GM12872 (cell line): ENCODE data around the gene SCT.

Experiments
- CTCF ChIP-seq: IDR thresholded peaks from 3 replicates; pipeline ENCODE4 v1.5.1; 2011; ENCODE audit warnings: low read depth, mild to moderate bottlenecking, low read length, moderate library complexity; ENCODE audit not compliant: insufficient read depth

The SCT gene

DNA sequence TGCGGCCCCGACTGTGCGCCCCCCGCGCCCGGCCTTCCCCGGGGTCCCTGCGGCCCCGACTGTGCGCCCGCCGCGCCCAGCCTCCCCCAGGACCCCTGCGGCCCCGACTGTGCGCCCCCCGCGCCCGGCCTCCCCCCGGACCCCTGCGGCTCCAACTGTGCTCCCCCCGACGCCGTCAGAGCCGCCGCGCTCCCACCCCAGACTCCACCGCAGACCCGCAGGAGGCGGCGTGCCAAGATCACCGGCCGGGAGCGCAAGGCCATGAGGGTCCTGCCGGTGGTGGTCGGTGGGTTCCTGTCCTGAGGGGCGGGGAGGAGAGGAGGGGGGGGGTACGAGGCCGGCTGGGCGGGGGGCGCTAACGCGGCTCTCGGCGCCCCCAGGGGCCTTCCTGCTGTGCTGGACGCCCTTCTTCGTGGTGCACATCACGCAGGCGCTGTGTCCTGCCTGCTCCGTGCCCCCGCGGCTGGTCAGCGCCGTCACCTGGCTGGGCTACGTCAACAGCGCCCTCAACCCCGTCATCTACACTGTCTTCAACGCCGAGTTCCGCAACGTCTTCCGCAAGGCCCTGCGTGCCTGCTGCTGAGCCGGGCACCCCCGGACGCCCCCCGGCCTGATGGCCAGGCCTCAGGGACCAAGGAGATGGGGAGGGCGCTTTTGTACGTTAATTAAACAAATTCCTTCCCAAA is 13.2 kb upstream of the SCT start:
- no peak for TF ChIP-seq CTCF

DNA sequence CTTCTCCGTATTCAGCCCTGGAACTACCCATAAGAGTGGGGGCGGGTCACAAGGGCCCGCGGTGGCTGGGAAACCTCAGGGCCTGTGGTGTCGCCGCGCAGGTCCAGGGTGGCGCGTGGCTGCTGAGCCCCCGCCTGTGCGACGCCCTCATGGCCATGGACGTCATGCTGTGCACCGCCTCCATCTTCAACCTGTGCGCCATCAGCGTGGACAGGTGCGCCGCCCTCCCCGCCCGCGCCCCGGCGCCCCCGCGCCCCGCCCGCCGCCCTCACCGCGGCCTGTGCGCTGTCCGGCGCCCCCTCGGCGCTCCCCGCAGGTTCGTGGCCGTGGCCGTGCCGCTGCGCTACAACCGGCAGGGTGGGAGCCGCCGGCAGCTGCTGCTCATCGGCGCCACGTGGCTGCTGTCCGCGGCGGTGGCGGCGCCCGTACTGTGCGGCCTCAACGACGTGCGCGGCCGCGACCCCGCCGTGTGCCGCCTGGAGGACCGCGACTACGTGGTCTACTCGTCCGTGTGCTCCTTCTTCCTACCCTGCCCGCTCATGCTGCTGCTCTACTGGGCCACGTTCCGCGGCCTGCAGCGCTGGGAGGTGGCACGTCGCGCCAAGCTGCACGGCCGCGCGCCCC is 12.5 kb upstream of the SCT start:
- no peak for TF ChIP-seq CTCF

- no peak for TF ChIP-seq CTCF
Observed at GRCh38 chr11:638631-639331, 11.8 kb upstream of the SCT start.

DNA sequence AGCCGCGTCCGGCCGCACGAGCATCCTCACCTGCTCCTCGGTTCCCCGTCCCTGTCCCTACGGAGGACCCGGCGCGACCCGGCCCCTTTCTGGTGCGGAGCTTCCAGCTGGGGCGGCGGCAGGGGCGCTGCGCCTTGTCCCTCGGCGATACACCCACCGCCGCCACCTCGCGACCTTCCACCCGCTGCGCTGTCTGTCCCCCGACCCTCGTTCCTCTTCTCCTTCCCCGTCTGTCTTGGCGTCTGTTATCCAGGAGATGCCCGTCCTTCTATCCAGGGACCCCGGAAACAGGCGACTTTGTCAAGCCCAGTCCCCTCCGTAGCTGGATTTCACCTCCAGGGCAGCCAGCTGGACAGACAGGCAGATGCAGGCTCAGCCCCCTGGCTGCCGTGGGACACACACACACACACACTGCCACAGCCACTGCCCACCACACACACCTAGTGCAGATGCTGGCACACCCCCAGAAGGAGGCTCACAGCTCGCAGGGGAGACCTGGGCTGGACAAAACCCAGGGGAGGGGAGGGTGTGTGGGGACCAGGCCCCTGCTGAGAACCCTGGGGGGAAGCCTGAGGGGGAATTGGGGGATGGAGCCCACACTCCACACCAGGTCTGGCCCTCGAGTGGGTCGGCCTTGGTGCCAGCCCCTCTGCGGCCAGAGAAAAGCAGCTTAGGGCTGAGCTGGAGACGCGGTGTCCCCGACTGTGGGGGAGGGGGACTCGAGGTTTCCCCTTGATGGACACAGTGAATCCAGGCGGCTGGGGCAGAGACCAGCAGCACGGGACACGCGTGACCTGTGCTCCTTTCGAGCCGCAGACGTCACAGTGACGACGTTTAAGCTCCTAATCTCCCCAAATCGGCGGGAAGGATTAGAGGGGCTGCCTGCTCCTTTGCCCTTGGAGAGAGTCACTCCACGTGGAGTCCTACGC is 10.9 kb upstream of the SCT start:
- no peak for TF ChIP-seq CTCF

DNA sequence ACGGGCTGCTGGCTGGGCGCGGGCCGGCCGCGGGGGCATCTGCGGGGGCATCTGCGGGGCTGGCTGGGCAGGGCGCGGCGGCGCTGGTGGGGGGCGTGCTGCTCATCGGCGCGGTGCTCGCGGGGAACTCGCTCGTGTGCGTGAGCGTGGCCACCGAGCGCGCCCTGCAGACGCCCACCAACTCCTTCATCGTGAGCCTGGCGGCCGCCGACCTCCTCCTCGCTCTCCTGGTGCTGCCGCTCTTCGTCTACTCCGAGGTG is 10.3 kb upstream of the SCT start:
- no peak for TF ChIP-seq CTCF

DNA sequence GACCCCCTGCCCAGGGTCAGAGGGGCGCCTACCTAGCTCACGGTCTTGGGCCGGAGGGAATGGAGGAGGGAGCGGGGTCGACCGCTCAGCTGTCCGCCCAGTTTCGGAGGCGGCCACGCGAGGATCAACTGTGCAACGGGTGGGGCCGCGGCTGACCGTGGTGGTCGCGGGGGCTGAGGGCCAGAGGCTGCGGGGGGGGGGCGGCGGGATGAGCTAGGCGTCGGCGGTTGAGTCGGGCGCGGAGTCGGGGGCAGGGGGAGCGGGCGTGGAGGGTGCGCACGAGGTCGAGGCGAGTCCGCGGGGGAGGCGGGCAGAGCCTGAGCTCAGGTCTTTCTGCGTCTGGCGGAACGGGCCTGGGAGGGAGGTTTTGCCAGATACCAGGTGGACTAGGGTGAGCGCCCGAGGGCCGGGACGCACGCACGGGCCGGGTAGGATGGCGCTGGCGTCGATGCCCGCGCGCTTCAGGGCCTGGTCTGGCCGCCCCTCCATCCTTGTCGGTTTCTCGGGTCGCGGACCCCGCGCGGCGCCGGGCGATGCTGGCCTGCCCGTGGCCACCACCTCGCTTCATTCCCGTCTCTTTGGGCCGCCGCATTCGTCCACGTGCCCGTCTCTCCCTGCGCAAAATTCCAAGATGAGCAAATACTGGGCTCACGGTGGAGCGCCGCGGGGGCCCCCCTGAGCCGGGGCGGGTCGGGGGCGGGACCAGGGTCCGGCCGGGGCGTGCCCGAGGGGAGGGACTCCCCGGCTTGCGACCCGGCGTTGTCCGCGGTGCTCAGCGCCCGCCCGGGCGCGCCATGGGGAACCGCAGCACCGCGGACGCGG is 9.7 kb upstream of the SCT start, which contains the start of gene DRD4:
DRD4 (plus strand) TSS at position 759 of the 822 bp plus-strand sequence; CDS start at position 795, 36 bp downstream.
- no peak for TF ChIP-seq CTCF
